HEK293T (cell line): ENCODE results near the gene ACADS.

ENCODE experiments used
- CTCF ChIA-PET: fragments of 350-600 bp; formaldehyde crosslinking; extraction: SDS; loops from one replicate; lab custom pipeline; 2021; ENCODE audit warnings: antibody characterized with exemption, inconsistent platforms; lab: Yijun Ruan, JAX
- POLR2A ChIA-PET: fragments of 350-600 bp; formaldehyde crosslinking; extraction: SDS; loops from one replicate; lab custom pipeline; 2020; ENCODE audit warnings: antibody characterized with exemption, inconsistent platforms; lab: Yijun Ruan, JAX
- DNase-seq: peaks from one replicate; pipeline ENCODE4 v3.0.0; 2012; ENCODE audit warnings: mixed read lengths; ENCODE audit errors: extremely low spot score
- ARNT ChIP-seq: fragments of 450-650 bp; IDR thresholded peaks from 2 replicates; pipeline ENCODE4 v1.6.1; 2017; ENCODE audit warnings: mild to moderate bottlenecking
- BHLHE40 ChIP-seq: fragments of 450-650 bp; IDR thresholded peaks from 2 replicates; pipeline ENCODE4 v1.6.1; 2016; ENCODE audit warnings: mild to moderate bottlenecking, moderate library complexity, borderline replicate concordance
- CTBP1 ChIP-seq: fragments of 450-650 bp; IDR thresholded peaks from 2 replicates; pipeline ENCODE4 v1.6.1; 2016; ENCODE audit warnings: borderline replicate concordance
- ELF4 ChIP-seq: fragments of 450-650 bp; IDR thresholded peaks from 2 replicates; pipeline ENCODE4 v1.6.1; 2017; ENCODE audit warnings: antibody characterized with exemption
- FOXA1 ChIP-seq: fragments of 450-650 bp; IDR thresholded peaks from 2 replicates; pipeline ENCODE4 v1.6.1; 2016; ENCODE audit warnings: mild to moderate bottlenecking
- FOXK2 ChIP-seq: fragments of 450-650 bp; IDR thresholded peaks from 2 replicates; pipeline ENCODE4 v1.6.1; 2016; ENCODE audit warnings: mild to moderate bottlenecking
- FOXM1 ChIP-seq: fragments of 450-650 bp; IDR thresholded peaks from 2 replicates; pipeline ENCODE4 v1.6.1; 2017; ENCODE audit warnings: mild to moderate bottlenecking, borderline replicate concordance
- HDGF ChIP-seq: fragments of 450-650 bp; IDR thresholded peaks from 2 replicates; pipeline ENCODE4 v1.6.1; 2017; ENCODE audit warnings: antibody characterized with exemption, borderline replicate concordance
- L3MBTL2 ChIP-seq: fragments of 450-650 bp; conservative IDR thresholded peaks from 2 replicates; pipeline ENCODE4 v1.6.1; 2016; ENCODE audit warnings: mild to moderate bottlenecking
- LEF1 ChIP-seq: fragments of 450-650 bp; IDR thresholded peaks from 2 replicates; pipeline ENCODE4 v1.6.1; 2017; ENCODE audit warnings: mild to moderate bottlenecking, borderline replicate concordance
- NFRKB ChIP-seq: fragments of 450-650 bp; IDR thresholded peaks from 2 replicates; pipeline ENCODE4 v1.6.1; 2016; ENCODE audit warnings: mild to moderate bottlenecking, moderate library complexity
- SP1 ChIP-seq: fragments of 450-650 bp; IDR thresholded peaks from 2 replicates; pipeline ENCODE4 v1.6.1; 2017
- SUZ12 ChIP-seq: fragments of 450-650 bp; IDR thresholded peaks from 2 replicates; pipeline ENCODE4 v1.6.1; 2016; ENCODE audit warnings: mild to moderate bottlenecking
- TARDBP ChIP-seq: fragments of 450-650 bp; IDR thresholded peaks from 2 replicates; pipeline ENCODE4 v1.6.1; 2016
- ZNF384 ChIP-seq: fragments of 450-650 bp; IDR thresholded peaks from 2 replicates; pipeline ENCODE4 v1.6.1; 2016
- TF ChIP-seq, protein P1 (sequence below): fragments of 450-650 bp; IDR thresholded peaks from 2 replicates; pipeline ENCODE4 v1.6.1; 2016

Gene ACADS

DNA sequence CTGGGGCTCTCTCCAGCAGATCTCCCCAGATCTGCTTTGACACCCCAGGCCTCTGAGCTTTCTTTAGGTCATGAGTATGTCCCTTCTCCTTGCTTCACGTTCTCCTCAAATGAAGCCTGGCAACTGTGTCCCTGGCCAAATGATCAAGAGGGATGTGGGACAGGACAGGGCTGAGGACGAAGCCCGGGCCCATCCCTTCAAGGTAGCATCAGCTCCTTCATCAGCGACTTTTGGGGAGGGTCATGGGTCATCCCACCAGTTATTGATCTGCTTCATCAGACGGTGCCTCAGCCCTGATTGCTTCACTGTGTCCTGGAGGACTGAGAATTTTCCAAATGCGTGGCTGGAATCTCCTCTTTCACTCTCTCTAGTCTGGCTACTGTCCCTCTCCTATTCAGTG, 32.3 kb downstream of the ACADS start:
- POLR2A ChIA-PET = no interaction called here
- CTCF ChIA-PET = no interaction called here
- TF ChIP-seq NFRKB (no peak), ELF4 (no peak), ZNF384 (no peak), SUZ12 (no peak), FOXA1 (no peak), ARNT (no peak)
- no peak for DNase-seq

GRCh38 chr12:120758798-120759590, 33.4 kb downstream of the ACADS start:
- ChIA-PET POLR2A (no interaction called here), CTCF (interaction anchor here (0.7 kb wide), 1 partner anchor 104 kb away, joined by 3 read pairs; no protein-coding TSS in a partner anchor)
- DNase-seq = no peak
- TF ChIP-seq FOXM1 = no peak
- no peak for TF ChIP-seq ELF4
- TF ChIP-seq HDGF = no peak
- TF ChIP-seq SP1 = no peak
- no peak for TF ChIP-seq BHLHE40
- TF ChIP-seq, protein P1, sequence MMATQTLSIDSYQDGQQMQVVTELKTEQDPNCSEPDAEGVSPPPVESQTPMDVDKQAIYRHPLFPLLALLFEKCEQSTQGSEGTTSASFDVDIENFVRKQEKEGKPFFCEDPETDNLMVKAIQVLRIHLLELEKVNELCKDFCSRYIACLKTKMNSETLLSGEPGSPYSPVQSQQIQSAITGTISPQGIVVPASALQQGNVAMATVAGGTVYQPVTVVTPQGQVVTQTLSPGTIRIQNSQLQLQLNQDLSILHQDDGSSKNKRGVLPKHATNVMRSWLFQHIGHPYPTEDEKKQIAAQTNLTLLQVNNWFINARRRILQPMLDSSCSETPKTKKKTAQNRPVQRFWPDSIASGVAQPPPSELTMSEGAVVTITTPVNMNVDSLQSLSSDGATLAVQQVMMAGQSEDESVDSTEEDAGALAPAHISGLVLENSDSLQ = no peak
- no peak for TF ChIP-seq SUZ12
- no peak for TF ChIP-seq L3MBTL2
- no peak for TF ChIP-seq ZNF384
- TF ChIP-seq TARDBP = no peak
- TF ChIP-seq ARNT = no peak
- no peak for TF ChIP-seq NFRKB
- no peak for TF ChIP-seq LEF1
- no peak for TF ChIP-seq FOXA1
- no peak for TF ChIP-seq FOXK2
- no peak for TF ChIP-seq CTBP1

DNA sequence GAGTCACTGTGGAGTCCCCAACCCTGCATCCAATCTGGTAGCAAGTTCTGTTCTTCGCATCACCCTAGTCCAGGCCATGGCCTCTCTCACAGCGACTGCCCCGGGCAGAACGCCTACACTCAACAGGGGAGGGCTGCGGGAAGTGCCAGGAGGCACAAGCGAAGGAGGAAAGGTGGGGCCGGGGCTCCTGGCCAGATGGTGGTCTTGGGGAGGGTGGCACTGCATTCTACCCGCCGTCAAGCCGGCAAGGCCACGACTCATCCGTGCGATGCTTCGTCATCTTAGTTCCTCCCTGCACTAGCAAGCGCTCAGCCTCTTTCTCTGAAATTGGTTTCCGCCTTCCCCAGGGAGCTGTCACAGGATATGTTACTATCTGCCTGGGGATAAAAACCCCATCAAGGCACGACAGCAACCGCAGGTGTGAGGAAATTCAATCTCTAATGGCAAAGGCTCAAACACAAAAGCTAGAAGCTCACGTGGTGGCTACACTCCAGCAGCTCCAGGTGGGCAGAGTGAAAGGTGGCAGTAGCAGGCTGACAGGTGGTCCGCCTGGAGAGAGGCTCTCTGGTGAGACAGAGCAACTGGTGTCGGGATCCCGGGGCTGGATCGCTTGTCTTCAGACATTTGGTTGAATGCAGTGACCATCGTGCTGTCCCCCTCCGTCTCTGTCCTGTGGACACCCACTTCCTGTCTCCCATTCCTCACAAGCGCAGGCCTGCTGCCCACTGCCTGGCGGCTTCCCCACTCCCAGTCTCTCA, 34.1 kb downstream of the ACADS start:
- no peak for TF ChIP-seq FOXA1
- no peak for TF ChIP-seq LEF1
- no peak for TF ChIP-seq FOXM1
- TF ChIP-seq TARDBP = no peak
- TF ChIP-seq SUZ12 = no peak
- no peak for TF ChIP-seq ZNF384
- no peak for TF ChIP-seq BHLHE40
- TF ChIP-seq NFRKB = no peak
- no peak for TF ChIP-seq CTBP1
- TF ChIP-seq SP1 = no peak
- no peak for TF ChIP-seq ELF4
- TF ChIP-seq, protein P1 = no peak
- no peak for TF ChIP-seq ARNT
- TF ChIP-seq FOXK2 = no peak
- no peak for TF ChIP-seq HDGF
- no peak for TF ChIP-seq L3MBTL2
- DNase-seq = no peak
- CTCF ChIA-PET = interaction anchor here (0.7 kb wide), 1 partner anchor 103 kb away, joined by 3 read pairs; no protein-coding TSS in a partner anchor
- POLR2A ChIA-PET = no interaction called here

DNA sequence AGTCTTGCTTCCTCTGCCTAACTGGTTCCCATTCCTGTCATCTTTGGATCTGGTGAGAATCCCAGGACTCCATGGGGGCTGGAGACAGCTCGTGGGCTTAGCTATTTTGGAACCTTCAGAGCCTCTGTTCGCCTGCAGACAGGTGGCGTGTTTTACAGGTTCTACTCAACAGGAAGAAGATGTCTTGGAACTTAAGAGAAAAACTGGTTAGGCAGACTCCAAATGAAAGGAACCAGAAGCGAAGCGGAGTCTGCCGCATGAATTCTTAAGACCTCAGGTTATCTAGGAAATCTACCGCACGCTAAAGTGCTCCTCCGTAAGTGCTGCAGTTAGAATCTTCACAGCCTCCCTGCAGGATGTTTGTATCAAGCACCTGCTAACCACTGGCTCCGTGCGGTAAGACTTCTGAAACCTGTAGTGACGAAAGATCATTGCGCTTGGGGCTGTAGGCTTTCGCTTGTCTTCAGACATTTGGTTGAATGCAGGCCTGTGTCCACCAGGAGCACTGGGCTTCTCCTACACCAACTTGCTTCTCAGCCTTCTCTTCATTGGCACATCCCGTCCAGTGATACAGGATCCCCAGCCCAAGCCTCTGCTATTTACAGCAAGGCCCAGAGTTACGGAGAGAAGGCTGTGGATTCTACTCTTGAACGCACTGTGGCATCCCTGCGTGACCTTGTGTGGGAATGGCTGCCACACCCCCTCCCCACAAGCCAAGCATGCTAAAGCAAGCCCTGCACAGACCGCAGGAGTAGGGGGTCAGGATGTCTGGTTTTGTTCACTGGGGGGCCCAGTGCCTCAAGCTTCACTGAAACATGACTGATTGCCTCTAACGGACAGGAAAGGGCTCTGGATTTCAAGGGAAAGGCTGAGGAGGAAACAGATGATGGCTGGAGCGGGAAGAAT, 35.0 kb downstream of the ACADS start:
- ChIA-PET CTCF (no interaction called here), POLR2A (interaction anchor here (0.6 kb wide), 1 partner anchor 75 kb away, joined by 3 read pairs; no protein-coding TSS in a partner anchor)
- no peak for DNase-seq
- TF ChIP-seq HDGF (no peak), LEF1 (no peak), SUZ12 (no peak), ARNT (no peak), ZNF384 (no peak), L3MBTL2 (no peak), TARDBP (no peak), FOXA1 (no peak), FOXM1 (no peak), ELF4 (no peak), BHLHE40 (no peak), FOXK2 (no peak), CTBP1 (no peak), SP1 (no peak), NFRKB (no peak)
- TF ChIP-seq, protein P1 = no peak

DNA sequence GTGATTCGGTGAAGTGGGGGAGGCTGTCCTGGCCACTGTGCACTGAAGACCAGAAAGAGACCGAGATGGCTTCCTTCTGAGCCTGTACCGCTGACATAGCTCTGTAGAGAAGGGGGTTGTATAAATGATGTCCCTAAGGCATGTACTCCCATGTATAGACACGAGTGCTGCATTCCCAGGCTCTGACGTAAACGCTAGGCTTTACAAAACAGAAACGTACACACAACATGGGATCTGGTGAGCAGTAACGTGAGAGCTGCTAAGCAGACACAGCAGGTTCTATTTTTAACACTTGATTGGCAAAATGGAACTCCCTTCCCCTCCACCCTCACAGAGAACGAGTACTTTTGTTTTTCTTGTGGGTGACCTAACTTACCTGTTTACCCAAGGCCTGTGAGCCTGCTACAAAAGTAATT, 35.9 kb downstream of the ACADS start:
- ChIA-PET CTCF (interaction anchor here (1.2 kb wide), 1 partner anchor 19 kb away, joined by 3 read pairs; no protein-coding TSS in a partner anchor), POLR2A (interaction anchor here (0.6 to 0.7 kb wide), 4 partner anchors 37 to 150 kb away, joined by 3 read pairs; no protein-coding TSS in a partner anchor)

More for the DNA sequence above, 35.9 kb downstream of the ACADS start:
- TF ChIP-seq ELF4 = no peak
- no peak for TF ChIP-seq FOXK2
- no peak for TF ChIP-seq BHLHE40
- DNase-seq = peak; percentile 44
